Psoas muscle (tissue), 8 donors: ENCODE data around the gene SBNO2. TPM values are rescaled to one million over a fixed set of nuclear protein-coding genes. Genes with fewer than 3 reads are reported as not detected.

Source experiments
- ATAC-seq, 4 donors: fragments of 200-7000 bp; cut with Tn5 transposase; one replicate each; pipeline ENCODE4 v1.9.1; 2020; ENCODE audit warnings: moderate library complexity in 3 of 4, mild to moderate bottlenecking in 2 of 4
- DNase-seq, 2 donors: peaks; one replicate each; pipeline ENCODE4 v3.0.0-alpha.2; 2020
- H3K27ac ChIP-seq: fragments of 200-600 bp; one replicate; pipeline ENCODE4 v1.8.0; 2022
- H3K27me3 ChIP-seq, 3 donors: fragments of 200-600 bp in 1 of 3; one replicate each; pipeline versions ENCODE4 v1.6.1 to v1.8.0; 2013 to 2022; ENCODE audit warnings: low read length in 2 of 3, mild to moderate bottlenecking in 2 of 3, moderate library complexity in 1 of 3; ENCODE audit not compliant: insufficient read depth in 3 of 3
- H3K36me3 ChIP-seq, 2 donors: fragments of 200-600 bp in 1 of 2; one replicate each; pipeline versions ENCODE4 v1.6.1 to v1.8.0; 2013 to 2022; ENCODE audit warnings: low read depth in 1 of 2, mild to moderate bottlenecking in 1 of 2, moderate library complexity in 1 of 2; ENCODE audit not compliant: insufficient read depth in 1 of 2
- H3K4me1 ChIP-seq: fragments of 200-600 bp; one replicate; pipeline ENCODE4 v1.8.0; 2022
- H3K4me3 ChIP-seq: fragments of 200-600 bp; one replicate; pipeline ENCODE4 v1.8.0; 2022; ENCODE audit warnings: mild to moderate bottlenecking
- H3K9me3 ChIP-seq: fragments of 200-600 bp; one replicate; pipeline ENCODE4 v1.8.0; 2022
- CTCF ChIP-seq: fragments of 200-600 bp; IDR thresholded peaks from one replicate; pipeline ENCODE4 v1.8.0; 2022; ENCODE audit warnings: antibody characterized with exemption
- WGBS, 3 donors: extraction: QIAGEN DNeasy Blood & Tissue Kit; methylation state at CpG; one replicate each; pipeline versions ENCODE4 v1.1.6 to v1.1.7; 2013; 5-methylcytosine and 5-hydroxymethylcytosine counted together
- intact Hi-C, 2 donors: fragments of 100-400 bp; cut with DNase I; formaldehyde crosslinking; loops; one replicate each; pipeline versions ENCODE4 v1.11.0 to v1.14.2; 2022
- polyA plus RNA-seq, 3 donors: library from polyadenylated mRNA; stranded (reverse); fragments of 200-250 nt; gene quantifications; one replicate each; pipeline ENCODE4 v1.2.3, GENCODE V29; 2013
- total RNA-seq, 4 donors: library from RNA; stranded (reverse); fragmentation: NEBNext Ultra II Directional in 2 of 4; extraction: Animal tissue kit (Norgen Biotek cat#: 25700) in 2 of 4; gene quantifications; one replicate each; pipeline versions ENCODE4 v1.2.1 to v1.2.4, GENCODE V29; 2021 to 2023
- donor health status: healthy with polysubstance abuse.
- donor health status: DM: no; HTN: no; CAD: no; lungs with moderate emphysema.
- donor health status: Bipolar disorder and iron deficiency.
- donor health status: healthy.
- donor health status: DM: yes; HTN: yes; CAD: no.
- donor health status: DM: no; HTN: no; CAD: no.
- donor health status: DM: no; HTN: no; CAD: no.
- donor health status: DM: yes; HTN: yes; CAD: no.

Gene SBNO2
- total and polyA plus RNA-seq, 7 donors, result 18.5 to 138 (median 47.2) TPM

- ATAC-seq (peak in 2 of 4 donors; percentile 7 to 13), DNase-seq (no peak)
- no peak for TF ChIP-seq CTCF
- intact Hi-C loops, result no loop called here
- H3K4me3 ChIP-seq, result no peak overlapping the region
- H3K36me3 ChIP-seq, result peaks cover 0 to 17% of the 10 kb centered on the region in 2 donors
- WGBS, 3 donors, result 93 to 95% (median 94%) methylated on average over 30 to 39 of the region's 39 CpGs
- no peaks in the 10 kb centered on the region for H3K4me1 ChIP-seq
- no peak overlapping the region for H3K27ac ChIP-seq
- H3K9me3 ChIP-seq, result no peaks in the 10 kb centered on the region
- H3K27me3 ChIP-seq, result no peaks in the 10 kb centered on the region
Measured at GRCh38 chr19:1140272-1141027, 33.6 kb downstream of the SBNO2 start.

- ATAC-seq, result peak in 1 of 4 donors; percentile 15
- Histone ChIP-seq H3K27ac (no peak overlapping the region), H3K9me3 (no peaks in the 10 kb centered on the region), H3K4me1 (no peaks in the 10 kb centered on the region), H3K36me3 (peaks cover 0 to 16% of the 10 kb centered on the region in 2 donors), H3K27me3 (no peaks in the 10 kb centered on the region), H3K4me3 (no peak overlapping the region)
- DNase-seq, result no peak
- TF ChIP-seq CTCF, result no peak
- intact Hi-C loops, result no loop called here
- WGBS, 3 donors, result 87 to 88% (median 88%) methylated on average over 15 of the region's 15 CpGs
Measured at GRCh38 chr19:1139126-1139525, 34.9 kb downstream of the SBNO2 start.

GRCh38 chr19:1138121-1138520 lies 35.9 kb downstream of the SBNO2 start:
- Histone ChIP-seq H3K27me3 (no peaks in the 10 kb centered on the region), H3K4me3 (no peak overlapping the region), H3K36me3 (peaks cover 0 to 6% of the 10 kb centered on the region in 2 donors), H3K27ac (no peak overlapping the region), H3K9me3 (no peaks in the 10 kb centered on the region), H3K4me1 (no peaks in the 10 kb centered on the region)
- intact Hi-C loops, result no loop called here
- 76 to 82% (median 79%) methylated on average over 6 to 10 of the region's 11 CpGs for WGBS, 3 donors
- DNase-seq (no peak), ATAC-seq (no peak)
- no peak for TF ChIP-seq CTCF

- no peak for DNase-seq
Measured at GRCh38 chr19:1136621-1137317, 37.3 kb downstream of the SBNO2 start.

More at GRCh38 chr19:1136621-1137317, 37.3 kb downstream of the SBNO2 start:
- no peaks in the 10 kb centered on the region for H3K9me3 ChIP-seq
- TF ChIP-seq CTCF, result no peak
- H3K27me3 ChIP-seq, result no peaks in the 10 kb centered on the region
- H3K4me1 ChIP-seq, result peaks cover 9% of the 10 kb centered on the region
- H3K4me3 ChIP-seq, result no peak overlapping the region
- no peak overlapping the region for H3K27ac ChIP-seq
- intact Hi-C loops, result no loop called here
- ATAC-seq, result no peak
- H3K36me3 ChIP-seq, result no peaks in the 10 kb centered on the region
- 71 to 75% (median 75%) methylated on average over 16 to 24 of the region's 25 CpGs for WGBS, 3 donors
